ENCODE data around the gene GJD4. TPM values are rescaled to one million over a fixed set of nuclear protein-coding genes. Genes with fewer than 3 reads are reported as not detected.

Gene GJD4
- total RNA-seq, 4 donors from 2014 or later: not detected

- no peak for DNase-seq
- Histone ChIP-seq H3K9me3 (no peaks in the 10 kb centered on the region), H3K4me3 (no peak overlapping the region), H3K27me3 (no peaks in the 10 kb centered on the region), H3K27ac (no peak overlapping the region), H3K4me1 (peaks cover 0 to 3% of the 10 kb centered on the region in 2 donors), H3K36me3 (no peaks in the 10 kb centered on the region)
- TF ChIP-seq, protein P1, sequence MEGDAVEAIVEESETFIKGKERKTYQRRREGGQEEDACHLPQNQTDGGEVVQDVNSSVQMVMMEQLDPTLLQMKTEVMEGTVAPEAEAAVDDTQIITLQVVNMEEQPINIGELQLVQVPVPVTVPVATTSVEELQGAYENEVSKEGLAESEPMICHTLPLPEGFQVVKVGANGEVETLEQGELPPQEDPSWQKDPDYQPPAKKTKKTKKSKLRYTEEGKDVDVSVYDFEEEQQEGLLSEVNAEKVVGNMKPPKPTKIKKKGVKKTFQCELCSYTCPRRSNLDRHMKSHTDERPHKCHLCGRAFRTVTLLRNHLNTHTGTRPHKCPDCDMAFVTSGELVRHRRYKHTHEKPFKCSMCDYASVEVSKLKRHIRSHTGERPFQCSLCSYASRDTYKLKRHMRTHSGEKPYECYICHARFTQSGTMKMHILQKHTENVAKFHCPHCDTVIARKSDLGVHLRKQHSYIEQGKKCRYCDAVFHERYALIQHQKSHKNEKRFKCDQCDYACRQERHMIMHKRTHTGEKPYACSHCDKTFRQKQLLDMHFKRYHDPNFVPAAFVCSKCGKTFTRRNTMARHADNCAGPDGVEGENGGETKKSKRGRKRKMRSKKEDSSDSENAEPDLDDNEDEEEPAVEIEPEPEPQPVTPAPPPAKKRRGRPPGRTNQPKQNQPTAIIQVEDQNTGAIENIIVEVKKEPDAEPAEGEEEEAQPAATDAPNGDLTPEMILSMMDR (IDR thresholded peaks at IDR 0.05): no peak
- TF ChIP-seq POLR2A (IDR thresholded peaks at IDR 0.05): no peak
- intact Hi-C loops (cut with DNase I; ENCODE audit: low total_unique reads): loop anchor here (10.0 kb wide), 1 partner anchor 1147 kb away; no protein-coding TSS in a partner anchor
Observed at GRCh38 chr10:35638101-35638500, 33.0 kb downstream of the GJD4 start.

DNA sequence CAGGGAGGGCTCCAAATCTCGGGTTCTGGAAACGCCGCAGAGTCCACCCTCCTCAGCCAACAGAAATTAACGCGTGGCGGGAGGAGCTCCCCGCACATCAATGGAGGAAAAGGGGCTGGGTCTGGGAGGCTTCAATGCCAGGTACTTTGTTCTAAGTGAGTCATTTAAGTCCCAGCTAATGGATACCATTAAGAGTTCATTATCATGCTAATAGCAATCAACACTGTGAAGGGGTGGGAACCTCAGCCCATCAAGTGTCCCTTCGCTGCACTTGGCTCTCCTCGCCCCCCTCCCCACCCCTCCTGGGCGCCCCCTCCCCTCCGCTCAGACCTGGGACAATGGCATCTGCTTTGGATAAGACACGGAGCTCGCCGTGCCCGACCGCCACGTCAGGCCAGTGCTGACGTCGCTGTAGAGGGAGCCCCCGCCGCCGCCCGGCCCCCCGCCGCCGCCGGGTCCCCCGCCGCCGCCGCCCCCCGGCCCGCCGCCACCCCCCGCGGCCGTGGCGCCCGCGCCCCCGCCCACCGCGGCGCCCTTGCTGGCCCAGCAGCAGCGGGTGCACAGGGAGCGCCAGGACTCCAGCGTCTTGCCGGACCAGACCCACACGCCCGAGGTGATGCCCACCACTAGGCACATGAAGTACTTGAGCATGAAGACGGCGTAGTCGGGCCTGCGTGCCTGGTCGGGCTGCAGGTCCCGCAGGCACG lies 34.0 kb downstream of the GJD4 start:
- no peak overlapping the region for H3K27ac ChIP-seq
- peaks cover 0 to 3% of the 10 kb centered on the region in 2 donors for H3K4me1 ChIP-seq

GRCh38 chr10:35639728-35640401 lies 34.7 kb downstream of the GJD4 start:
- peak; percentile 22 to 23 for DNase-seq

More for the DNA sequence above, 34.0 kb downstream of the GJD4 start:
- no peak overlapping the region for H3K4me3 ChIP-seq
- intact Hi-C loops (cut with DNase I; ENCODE audit: low total_unique reads): loop anchor here (10.0 kb wide), 1 partner anchor 1146 kb away; no protein-coding TSS in a partner anchor
- H3K9me3 ChIP-seq: no peaks in the 10 kb centered on the region
- no peaks in the 10 kb centered on the region for H3K27me3 ChIP-seq
- TF ChIP-seq, protein P1 (IDR thresholded peaks at IDR 0.05): no peak
- TF ChIP-seq POLR2A (IDR thresholded peaks at IDR 0.05): no peak
- no peak for DNase-seq
- no peaks in the 10 kb centered on the region for H3K36me3 ChIP-seq

DNA sequence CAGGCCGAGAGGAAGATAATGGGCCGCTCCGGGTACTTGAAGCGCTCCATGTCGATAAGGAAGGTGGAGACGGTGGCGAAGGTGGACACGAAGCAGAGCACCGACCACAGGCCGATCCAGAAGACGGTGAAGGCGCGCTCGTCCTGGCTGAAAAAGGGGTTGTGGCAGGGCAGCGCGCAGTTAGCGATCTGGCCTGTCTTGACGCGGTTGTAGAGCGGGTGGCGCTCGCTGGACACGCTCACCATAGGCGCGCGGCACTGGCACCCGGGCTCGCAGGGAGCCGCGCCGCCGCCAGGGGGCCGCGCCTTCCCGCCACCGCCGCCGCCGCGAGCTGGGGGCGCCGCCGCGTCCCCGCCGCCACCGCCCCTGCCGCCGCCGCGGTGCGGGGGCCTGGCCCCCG lies 35.3 kb downstream of the GJD4 start:
- Histone ChIP-seq H3K36me3 (no peaks in the 10 kb centered on the region), H3K27ac (no peak overlapping the region), H3K9me3 (no peaks in the 10 kb centered on the region), H3K4me3 (peak overlapping the region; percentile 26 to 41), H3K4me1 (peaks cover 0 to 3% of the 10 kb centered on the region in 2 donors), H3K27me3 (no peaks in the 10 kb centered on the region)
- peak; percentile 42 to 45 for DNase-seq
- intact Hi-C loops (cut with DNase I; ENCODE audit: low total_unique reads): no loop called here
- TF ChIP-seq, protein P1 (IDR thresholded peaks at IDR 0.05): peak in 3 of 4 experiments; percentile 55 to 73 (median 60)
- TF ChIP-seq POLR2A (IDR thresholded peaks at IDR 0.05): no peak

More at GRCh38 chr10:35639728-35640401, 34.7 kb downstream of the GJD4 start:
- TF ChIP-seq POLR2A (IDR thresholded peaks at IDR 0.05): no peak
- TF ChIP-seq, protein P1 (IDR thresholded peaks at IDR 0.05): peak in 1 of 4 experiments; percentile 3
- H3K9me3 ChIP-seq: no peaks in the 10 kb centered on the region
- intact Hi-C loops (cut with DNase I; ENCODE audit: low total_unique reads): loop anchor here (10.0 kb wide), 1 partner anchor 1145 kb away; no protein-coding TSS in a partner anchor
- H3K4me1 ChIP-seq: peaks cover 0 to 3% of the 10 kb centered on the region in 2 donors
- no peaks in the 10 kb centered on the region for H3K36me3 ChIP-seq
- peak overlapping the region in 1 of 2 donors; percentile 41 for H3K4me3 ChIP-seq
- H3K27me3 ChIP-seq: no peaks in the 10 kb centered on the region
- H3K27ac ChIP-seq: no peak overlapping the region
